Measurements from ENCODE around the gene NTN1.

The NTN1 gene

DNA sequence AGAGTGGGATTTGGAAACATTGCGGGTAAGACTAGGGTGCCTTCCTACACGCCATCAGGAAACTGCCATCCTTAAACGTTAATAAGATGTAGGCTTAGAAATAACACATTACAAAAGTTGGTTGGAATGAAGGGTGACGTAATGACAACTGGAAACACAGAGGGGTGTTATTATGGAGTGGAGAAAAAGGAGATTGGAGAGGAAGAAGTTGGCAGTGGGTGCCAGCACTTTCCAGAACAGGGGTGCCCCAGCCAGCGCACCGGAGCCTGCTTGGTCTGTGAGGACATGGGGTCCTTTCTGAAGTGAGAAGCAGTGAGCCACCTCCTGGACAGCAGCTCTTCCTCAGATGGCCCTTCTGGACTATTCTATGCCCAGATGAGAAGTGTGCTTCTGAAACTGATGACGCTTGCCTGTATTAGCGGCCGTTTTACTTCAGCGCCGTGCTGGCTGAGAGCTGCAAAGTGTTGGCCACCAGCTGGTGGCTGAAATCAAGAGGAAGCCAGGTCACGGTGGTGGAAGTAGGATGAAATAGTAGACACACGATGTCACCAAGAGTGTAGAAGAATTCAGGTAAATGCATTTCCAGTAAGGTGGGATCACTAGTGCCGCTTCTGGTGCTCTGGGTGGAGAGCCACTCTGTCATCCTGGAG is 244.8 kb downstream of the NTN1 start:
- TF ChIP-seq, protein P1, sequence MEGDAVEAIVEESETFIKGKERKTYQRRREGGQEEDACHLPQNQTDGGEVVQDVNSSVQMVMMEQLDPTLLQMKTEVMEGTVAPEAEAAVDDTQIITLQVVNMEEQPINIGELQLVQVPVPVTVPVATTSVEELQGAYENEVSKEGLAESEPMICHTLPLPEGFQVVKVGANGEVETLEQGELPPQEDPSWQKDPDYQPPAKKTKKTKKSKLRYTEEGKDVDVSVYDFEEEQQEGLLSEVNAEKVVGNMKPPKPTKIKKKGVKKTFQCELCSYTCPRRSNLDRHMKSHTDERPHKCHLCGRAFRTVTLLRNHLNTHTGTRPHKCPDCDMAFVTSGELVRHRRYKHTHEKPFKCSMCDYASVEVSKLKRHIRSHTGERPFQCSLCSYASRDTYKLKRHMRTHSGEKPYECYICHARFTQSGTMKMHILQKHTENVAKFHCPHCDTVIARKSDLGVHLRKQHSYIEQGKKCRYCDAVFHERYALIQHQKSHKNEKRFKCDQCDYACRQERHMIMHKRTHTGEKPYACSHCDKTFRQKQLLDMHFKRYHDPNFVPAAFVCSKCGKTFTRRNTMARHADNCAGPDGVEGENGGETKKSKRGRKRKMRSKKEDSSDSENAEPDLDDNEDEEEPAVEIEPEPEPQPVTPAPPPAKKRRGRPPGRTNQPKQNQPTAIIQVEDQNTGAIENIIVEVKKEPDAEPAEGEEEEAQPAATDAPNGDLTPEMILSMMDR (IDR thresholded peaks at IDR 0.05; ENCODE audit: unreplicated experiment in 3 of 3) = no peak
- H3K9me3 Mint-ChIP-seq = peaks cover 6% of the 10 kb centered on the region
- peaks cover 12% of the 10 kb centered on the region for H3K27me3 Mint-ChIP-seq (ENCODE audit: low read depth)
- H3K4me3 Mint-ChIP-seq = no peak overlapping the region
- no peak overlapping the region for H3K27ac Mint-ChIP-seq
- H3K36me3 Mint-ChIP-seq (ENCODE audit: low read depth) = no peaks in the 10 kb centered on the region
- peaks cover 36% of the 10 kb centered on the region for H3K4me1 Mint-ChIP-seq

DNA sequence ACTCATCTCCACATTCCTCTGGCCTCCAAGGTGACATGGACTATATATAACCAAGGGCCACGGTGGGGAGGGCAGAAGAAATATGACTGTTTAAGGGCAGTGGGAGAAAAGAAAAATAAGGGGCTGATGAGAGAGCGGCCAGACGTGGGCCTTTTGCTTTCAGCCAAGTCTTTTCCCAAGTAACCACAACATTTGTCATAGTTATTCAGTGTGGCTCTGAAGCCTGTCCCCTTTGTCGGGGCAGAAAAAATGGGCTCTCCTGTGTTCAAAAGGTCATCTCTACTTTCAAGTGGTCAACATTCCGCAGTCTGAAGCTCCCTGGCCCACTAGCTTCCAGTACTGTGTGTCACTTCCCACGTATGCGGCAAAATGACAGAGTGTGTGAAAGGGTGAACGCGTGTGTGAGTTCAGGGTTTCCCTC is 245.4 kb downstream of the NTN1 start:
- no peaks in the 10 kb centered on the region for H3K36me3 Mint-ChIP-seq (ENCODE audit: low read depth)
- H3K27me3 Mint-ChIP-seq (ENCODE audit: low read depth) = peaks cover 12% of the 10 kb centered on the region
- peaks cover 32% of the 10 kb centered on the region for H3K4me1 Mint-ChIP-seq
- TF ChIP-seq, protein P1 (IDR thresholded peaks at IDR 0.05; ENCODE audit: unreplicated experiment in 3 of 3) = no peak
- no peak overlapping the region for H3K27ac Mint-ChIP-seq
- H3K9me3 Mint-ChIP-seq = peaks cover 6% of the 10 kb centered on the region
- H3K4me3 Mint-ChIP-seq = no peak overlapping the region

DNA sequence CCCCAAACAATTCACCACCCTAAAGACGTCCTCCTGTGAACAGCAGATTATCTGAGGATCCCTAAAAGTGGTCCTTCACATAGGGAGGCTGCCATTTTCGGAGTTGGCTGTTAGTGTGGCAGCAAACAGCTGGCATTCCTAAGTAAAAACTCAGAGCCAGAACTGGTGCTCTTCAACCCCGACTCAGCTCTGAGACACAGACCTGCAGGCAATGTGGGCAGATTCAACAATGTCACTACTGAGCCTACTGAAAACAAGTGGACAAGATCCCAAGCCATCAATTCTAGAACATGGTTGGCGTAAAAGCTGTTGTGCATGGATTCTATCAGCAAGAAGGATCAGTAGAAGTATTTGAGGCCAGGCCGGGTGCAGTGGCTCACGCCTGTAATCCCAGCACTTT is 247.2 kb downstream of the NTN1 start:
- TF ChIP-seq, protein P1 (IDR thresholded peaks at IDR 0.05; ENCODE audit: unreplicated experiment in 3 of 3) = no peak
- Mint-ChIP-seq H3K9me3 (peaks cover 5% of the 10 kb centered on the region), H3K27ac (no peak overlapping the region), H3K4me1 (peaks cover 47% of the 10 kb centered on the region), H3K27me3 (ENCODE audit: low read depth) (peaks cover 11% of the 10 kb centered on the region), H3K36me3 (ENCODE audit: low read depth) (no peaks in the 10 kb centered on the region), H3K4me3 (no peak overlapping the region)

DNA sequence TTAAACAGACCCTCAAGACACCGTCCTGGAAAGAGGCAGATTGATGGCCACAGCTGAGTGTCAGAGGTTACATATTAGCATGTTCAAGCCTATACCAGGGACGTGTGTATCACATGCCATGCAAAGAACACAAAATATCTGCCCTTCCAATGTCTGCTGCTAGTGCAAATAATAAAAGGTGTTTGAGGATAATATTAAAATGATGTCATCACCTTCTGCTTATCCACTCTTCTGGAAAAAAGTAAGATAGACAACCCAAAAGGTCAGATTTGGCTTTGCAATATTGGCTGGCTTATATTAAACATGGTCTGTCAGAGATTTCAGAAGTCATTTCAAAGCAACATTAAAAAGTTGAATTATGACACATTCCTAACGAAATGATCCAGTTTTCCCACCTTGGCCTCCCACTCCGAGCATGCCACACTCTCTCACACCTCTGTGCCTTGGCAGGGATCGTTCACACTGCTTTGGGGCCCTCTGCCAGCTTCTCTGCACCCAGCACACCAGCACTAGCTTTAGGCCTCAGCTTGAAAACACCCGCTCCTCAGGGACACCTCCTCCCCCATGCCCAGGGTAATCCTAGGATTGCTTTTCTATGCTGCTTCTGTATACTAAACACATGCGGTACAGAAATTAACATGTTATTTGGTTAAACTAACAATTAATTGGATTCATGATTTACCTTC is 248.2 kb downstream of the NTN1 start:
- H3K27ac Mint-ChIP-seq = no peak overlapping the region
- TF ChIP-seq, protein P1 (IDR thresholded peaks at IDR 0.05; ENCODE audit: unreplicated experiment in 3 of 3) = no peak
- H3K4me1 Mint-ChIP-seq = peaks cover 54% of the 10 kb centered on the region
- no peak overlapping the region for H3K4me3 Mint-ChIP-seq
- no peaks in the 10 kb centered on the region for H3K36me3 Mint-ChIP-seq (ENCODE audit: low read depth)
- peaks cover 12% of the 10 kb centered on the region for H3K27me3 Mint-ChIP-seq (ENCODE audit: low read depth)
- H3K9me3 Mint-ChIP-seq = no peaks in the 10 kb centered on the region

DNA sequence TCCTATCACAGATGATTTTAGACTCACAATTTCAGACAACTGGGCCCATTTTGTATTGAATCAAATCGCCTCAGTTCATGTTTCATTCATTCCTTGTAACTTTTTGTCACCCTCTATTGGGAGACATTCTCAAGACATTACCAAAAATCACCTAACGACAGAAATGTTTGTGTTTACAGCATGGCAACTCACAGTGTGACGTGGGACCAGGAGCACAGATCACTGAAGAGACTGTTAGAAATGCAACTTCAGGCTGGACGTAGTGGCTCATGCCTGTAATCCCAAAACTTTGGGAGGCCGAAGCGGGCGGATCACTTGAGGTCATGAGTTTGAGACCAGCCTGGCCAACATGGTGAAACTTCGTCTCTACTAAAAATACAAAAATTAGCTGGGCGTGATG is 249.6 kb downstream of the NTN1 start:
- Mint-ChIP-seq H3K36me3 (ENCODE audit: low read depth) (no peaks in the 10 kb centered on the region), H3K27ac (no peak overlapping the region), H3K4me3 (no peak overlapping the region), H3K9me3 (no peaks in the 10 kb centered on the region), H3K4me1 (peaks cover 58% of the 10 kb centered on the region), H3K27me3 (ENCODE audit: low read depth) (peaks cover 12% of the 10 kb centered on the region)
- TF ChIP-seq, protein P1 (IDR thresholded peaks at IDR 0.05; ENCODE audit: unreplicated experiment in 3 of 3) = no peak

DNA sequence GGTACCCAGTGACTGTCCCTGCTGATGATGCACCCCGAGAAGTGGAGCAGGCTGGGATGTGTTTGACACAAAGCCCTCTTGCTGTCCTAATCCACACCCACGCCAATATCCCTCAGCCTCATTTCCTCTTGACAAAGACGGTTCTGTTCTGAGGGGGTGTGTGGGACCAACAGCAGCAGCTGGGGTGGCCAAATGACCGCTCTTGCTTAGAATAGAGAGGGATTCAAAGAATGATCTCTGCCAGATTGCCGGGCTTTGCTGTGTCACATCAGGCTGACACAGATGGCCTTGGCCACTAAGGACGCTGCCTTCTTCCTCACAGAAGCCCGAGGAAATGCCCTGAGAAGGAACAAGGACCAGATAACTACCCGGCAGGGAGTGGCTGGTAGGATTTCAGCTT is 250.7 kb downstream of the NTN1 start:
- Mint-ChIP-seq H3K4me3 (no peak overlapping the region), H3K9me3 (no peaks in the 10 kb centered on the region), H3K36me3 (ENCODE audit: low read depth) (no peaks in the 10 kb centered on the region), H3K27ac (peak overlapping the region in 2 of 3 experiments; percentile 63 to 82), H3K27me3 (ENCODE audit: low read depth) (peaks cover 11% of the 10 kb centered on the region), H3K4me1 (peaks cover 52% of the 10 kb centered on the region)
- TF ChIP-seq, protein P1 (IDR thresholded peaks at IDR 0.05; ENCODE audit: unreplicated experiment in 3 of 3) = no peak

All from nephron (organoid).